ENCODE data around the gene LLGL1. TPM values are rescaled to one million over a fixed set of nuclear protein-coding genes. Genes with fewer than 3 reads are reported as not detected.

Gene LLGL1
- total RNA-seq, 1 donor from 2014 or later, result 99.3 TPM

- no peak for DNase-seq (ENCODE audit: low read depth, low spot score)
- no peaks in the 10 kb centered on the region for H3K9me3 Mint-ChIP-seq
- TF ChIP-seq, protein P1, sequence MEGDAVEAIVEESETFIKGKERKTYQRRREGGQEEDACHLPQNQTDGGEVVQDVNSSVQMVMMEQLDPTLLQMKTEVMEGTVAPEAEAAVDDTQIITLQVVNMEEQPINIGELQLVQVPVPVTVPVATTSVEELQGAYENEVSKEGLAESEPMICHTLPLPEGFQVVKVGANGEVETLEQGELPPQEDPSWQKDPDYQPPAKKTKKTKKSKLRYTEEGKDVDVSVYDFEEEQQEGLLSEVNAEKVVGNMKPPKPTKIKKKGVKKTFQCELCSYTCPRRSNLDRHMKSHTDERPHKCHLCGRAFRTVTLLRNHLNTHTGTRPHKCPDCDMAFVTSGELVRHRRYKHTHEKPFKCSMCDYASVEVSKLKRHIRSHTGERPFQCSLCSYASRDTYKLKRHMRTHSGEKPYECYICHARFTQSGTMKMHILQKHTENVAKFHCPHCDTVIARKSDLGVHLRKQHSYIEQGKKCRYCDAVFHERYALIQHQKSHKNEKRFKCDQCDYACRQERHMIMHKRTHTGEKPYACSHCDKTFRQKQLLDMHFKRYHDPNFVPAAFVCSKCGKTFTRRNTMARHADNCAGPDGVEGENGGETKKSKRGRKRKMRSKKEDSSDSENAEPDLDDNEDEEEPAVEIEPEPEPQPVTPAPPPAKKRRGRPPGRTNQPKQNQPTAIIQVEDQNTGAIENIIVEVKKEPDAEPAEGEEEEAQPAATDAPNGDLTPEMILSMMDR (conservative IDR thresholded peaks at IDR 0.05), result no peak
- H3K4me3 Mint-ChIP-seq, result peak overlapping the region; percentile 62
- H3K27me3 Mint-ChIP-seq (ENCODE audit: low read depth), result no peaks in the 10 kb centered on the region
- H3K4me1 Mint-ChIP-seq, result peaks cover 5% of the 10 kb centered on the region
- H3K36me3 Mint-ChIP-seq (ENCODE audit: low read depth), result peaks cover 3% of the 10 kb centered on the region
- H3K27ac Mint-ChIP-seq (ENCODE audit: unreplicated experiment), result no peak overlapping the region
Observed at GRCh38 chr17:18236494-18236893, 11.1 kb downstream of the LLGL1 start.

- DNase-seq (ENCODE audit: low read depth, low spot score), result no peak
- peaks cover 3% of the 10 kb centered on the region for H3K36me3 Mint-ChIP-seq (ENCODE audit: low read depth)
- no peaks in the 10 kb centered on the region for H3K9me3 Mint-ChIP-seq
- no peak overlapping the region for H3K4me3 Mint-ChIP-seq
- H3K4me1 Mint-ChIP-seq, result no peaks in the 10 kb centered on the region
- H3K27me3 Mint-ChIP-seq (ENCODE audit: low read depth), result no peaks in the 10 kb centered on the region
- TF ChIP-seq, protein P1 (conservative IDR thresholded peaks at IDR 0.05), result no peak
- no peak overlapping the region for H3K27ac Mint-ChIP-seq (ENCODE audit: unreplicated experiment)
Observed at GRCh38 chr17:18237461-18237860, 12.0 kb downstream of the LLGL1 start.

DNA sequence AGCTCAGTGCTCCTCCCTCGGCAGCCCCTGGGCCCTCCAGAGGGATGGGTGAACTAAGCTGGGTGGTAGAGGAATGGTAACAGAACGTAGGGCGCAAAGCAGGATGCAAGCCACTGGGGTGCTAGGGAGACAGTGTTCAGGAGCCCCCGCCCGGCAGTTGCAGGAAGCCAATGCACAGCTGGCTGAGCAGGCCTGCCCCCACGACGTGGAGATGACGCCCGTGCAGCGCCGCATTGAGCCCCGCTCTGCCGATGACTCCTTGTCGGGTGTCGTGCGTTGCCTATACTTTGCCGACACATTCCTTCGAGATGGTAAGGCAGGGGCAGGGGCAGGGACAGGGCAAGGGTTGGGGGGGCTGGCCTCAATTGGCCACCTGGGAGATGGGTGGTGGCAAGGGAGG, 12.9 kb downstream of the LLGL1 start:
- Mint-ChIP-seq H3K27ac (ENCODE audit: unreplicated experiment) (no peak overlapping the region), H3K4me3 (no peak overlapping the region), H3K9me3 (no peaks in the 10 kb centered on the region), H3K27me3 (ENCODE audit: low read depth) (no peaks in the 10 kb centered on the region), H3K36me3 (ENCODE audit: low read depth) (peaks cover 3% of the 10 kb centered on the region), H3K4me1 (no peaks in the 10 kb centered on the region)
- no peak for DNase-seq (ENCODE audit: low read depth, low spot score)
- TF ChIP-seq, protein P1 (conservative IDR thresholded peaks at IDR 0.05), result no peak

DNA sequence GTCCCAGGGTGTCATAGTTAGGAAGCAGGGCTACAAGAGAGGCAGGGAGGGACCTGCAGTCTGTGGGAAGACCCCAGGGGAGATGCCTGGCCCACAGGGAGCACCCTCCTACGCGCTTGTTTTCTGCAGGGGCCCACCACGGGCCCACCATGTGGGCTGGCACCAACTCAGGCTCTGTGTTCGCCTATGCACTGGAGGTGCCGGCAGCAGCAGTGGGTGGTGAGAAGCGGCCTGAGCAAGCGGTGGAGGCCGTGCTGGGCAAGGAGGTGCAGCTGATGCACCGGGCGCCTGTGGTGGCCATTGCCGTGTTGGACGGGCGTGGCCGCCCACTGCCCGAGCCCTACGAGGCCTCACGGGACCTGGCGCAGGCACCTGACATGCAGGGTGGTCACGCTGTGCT, 15.0 kb downstream of the LLGL1 start:
- TF ChIP-seq, protein P1 (conservative IDR thresholded peaks at IDR 0.05), result no peak
- Mint-ChIP-seq H3K27me3 (ENCODE audit: low read depth) (no peaks in the 10 kb centered on the region), H3K9me3 (no peaks in the 10 kb centered on the region), H3K4me3 (no peak overlapping the region), H3K36me3 (ENCODE audit: low read depth) (peaks cover 3% of the 10 kb centered on the region), H3K4me1 (no peaks in the 10 kb centered on the region), H3K27ac (ENCODE audit: unreplicated experiment) (no peak overlapping the region)
- no peak for DNase-seq (ENCODE audit: low read depth, low spot score)

- Mint-ChIP-seq H3K27me3 (ENCODE audit: low read depth) (no peaks in the 10 kb centered on the region), H3K36me3 (ENCODE audit: low read depth) (peaks cover 3% of the 10 kb centered on the region), H3K9me3 (no peaks in the 10 kb centered on the region), H3K4me3 (no peak overlapping the region), H3K27ac (ENCODE audit: unreplicated experiment) (no peak overlapping the region), H3K4me1 (no peaks in the 10 kb centered on the region)
- no peak for DNase-seq (ENCODE audit: low read depth, low spot score)
- TF ChIP-seq, protein P1 (conservative IDR thresholded peaks at IDR 0.05), result no peak
Observed at GRCh38 chr17:18241229-18241871, 15.9 kb downstream of the LLGL1 start.

Data from neural crest cell (in vitro differentiated cells).